ENCODE measurements around the gene HDAC4.
"Not testable (repeated sequence)": the region's sequence is repeated elsewhere in the genome, so short reads cannot be mapped to it uniquely, and the experiment has no call there.

HDAC4 gene

DNA sequence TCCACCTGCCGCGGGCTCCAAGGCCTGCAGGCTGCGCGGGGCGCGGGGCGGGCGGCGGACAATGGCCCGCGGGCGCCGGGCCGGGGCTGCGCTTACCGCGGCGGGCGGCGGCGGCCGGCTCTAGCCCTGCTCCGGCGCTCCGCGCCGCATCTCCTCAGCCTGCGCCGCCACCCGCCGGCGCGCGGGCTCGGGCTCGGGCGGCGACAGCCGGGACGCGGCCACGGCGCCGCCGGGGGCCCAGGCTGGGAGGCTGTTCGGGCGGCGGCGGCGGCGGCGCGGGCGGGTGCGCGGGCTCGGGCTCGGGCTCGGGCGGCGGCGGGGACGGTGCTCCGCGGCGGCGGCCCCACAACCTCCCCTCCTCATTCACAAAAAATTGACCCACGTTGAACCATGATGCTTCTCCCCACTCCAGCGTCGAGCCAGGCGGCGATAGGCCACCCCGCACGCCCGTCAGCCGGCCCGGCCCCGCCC lies at the start of gene HDAC4:
TSS of gene HDAC4 (minus strand) at position 425 of the 471 bp plus-strand sequence. CDS start 48,321 bp downstream, outside the sequence.
- no peak for DNase-seq (ENCODE audit: low read depth)

- DNase-seq (ENCODE audit: low read depth) = not testable (repeated sequence)
Measured at GRCh38 chr2:239449468-239449867, 48.6 kb upstream of the HDAC4 start.

GRCh38 chr2:239445771-239446524 lies 45.1 kb upstream of the HDAC4 start:
- DNase-seq (ENCODE audit: low read depth) = no peak

GRCh38 chr2:239444626-239445577 lies 44.1 kb upstream of the HDAC4 start:
- DNase-seq (ENCODE audit: low read depth) = no peak

DNA sequence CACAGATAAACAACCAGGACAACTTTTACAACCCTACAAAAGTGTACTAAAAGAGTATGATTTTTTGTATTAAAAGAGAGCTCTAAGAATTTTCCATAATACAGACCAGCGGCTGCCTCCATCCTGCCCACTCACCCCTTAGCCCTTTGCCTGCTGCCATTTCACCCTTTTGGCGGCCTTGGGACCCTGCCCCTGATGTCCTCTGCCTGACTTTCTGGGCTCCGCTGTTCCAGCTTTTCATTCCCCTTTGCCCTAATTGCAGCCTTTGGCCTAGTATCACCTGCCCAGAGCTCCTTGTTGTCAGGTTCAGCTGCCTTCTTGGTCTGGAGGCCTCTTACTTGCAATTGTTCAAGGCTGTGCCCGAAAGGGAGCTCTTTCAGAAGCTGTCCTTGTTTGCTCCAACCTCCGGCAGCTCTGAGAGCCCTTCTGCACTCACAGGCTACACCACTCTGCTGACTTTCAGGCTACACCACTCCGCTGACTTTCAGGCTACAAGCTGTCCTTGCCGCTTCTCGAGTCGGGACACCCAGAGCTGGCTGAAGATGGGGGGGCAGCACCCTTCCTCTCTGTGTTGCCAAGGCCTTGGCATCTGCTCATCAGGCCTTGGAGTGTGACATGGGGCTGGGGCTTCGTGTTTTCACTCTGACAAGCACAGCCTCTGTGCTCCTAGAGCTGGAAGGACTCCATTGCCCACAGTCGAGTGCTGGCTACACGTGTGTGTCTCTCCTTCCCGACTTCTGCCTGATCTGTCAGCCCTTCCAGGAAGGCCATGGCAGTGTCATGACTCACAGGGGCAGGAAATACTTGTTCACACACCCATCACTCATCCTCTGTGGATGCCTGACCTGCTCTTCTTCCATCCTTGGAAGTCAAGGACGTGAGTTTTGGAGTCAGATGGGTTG lies 43.1 kb upstream of the HDAC4 start:
- no peak for DNase-seq (ENCODE audit: low read depth)

DNA sequence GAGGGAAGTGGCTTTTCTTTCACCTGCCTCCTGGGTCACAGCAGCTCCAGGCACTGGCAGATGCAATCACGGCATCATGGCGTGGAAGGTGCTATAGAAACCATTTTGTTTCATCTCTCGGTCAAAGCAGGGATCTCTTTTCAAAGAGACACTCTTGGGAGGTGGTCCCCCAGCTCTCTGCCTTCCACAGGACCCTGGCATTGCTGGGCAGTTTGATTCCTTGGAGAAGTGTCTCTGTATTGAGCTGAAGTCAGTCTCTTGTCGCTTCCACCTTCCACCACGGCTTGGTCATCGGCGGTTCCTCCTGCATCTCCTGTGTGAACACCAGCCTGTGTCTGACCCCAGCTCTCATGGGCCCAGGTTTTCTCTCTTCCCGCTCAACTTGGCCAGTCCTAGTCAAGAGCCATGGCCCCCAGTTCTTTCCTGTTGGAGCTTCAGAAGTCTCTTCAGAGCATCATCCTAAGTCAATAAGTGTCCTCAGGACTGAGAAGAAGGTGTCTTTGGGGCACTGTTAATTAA lies 42.3 kb upstream of the HDAC4 start:
- DNase-seq (ENCODE audit: low read depth) = no peak

GRCh38 chr2:239442192-239442591 lies 41.4 kb upstream of the HDAC4 start:
- DNase-seq (ENCODE audit: low read depth) = no peak

GRCh38 chr2:239441261-239442078 lies 40.6 kb upstream of the HDAC4 start:
- no peak for DNase-seq (ENCODE audit: low read depth)

DNA sequence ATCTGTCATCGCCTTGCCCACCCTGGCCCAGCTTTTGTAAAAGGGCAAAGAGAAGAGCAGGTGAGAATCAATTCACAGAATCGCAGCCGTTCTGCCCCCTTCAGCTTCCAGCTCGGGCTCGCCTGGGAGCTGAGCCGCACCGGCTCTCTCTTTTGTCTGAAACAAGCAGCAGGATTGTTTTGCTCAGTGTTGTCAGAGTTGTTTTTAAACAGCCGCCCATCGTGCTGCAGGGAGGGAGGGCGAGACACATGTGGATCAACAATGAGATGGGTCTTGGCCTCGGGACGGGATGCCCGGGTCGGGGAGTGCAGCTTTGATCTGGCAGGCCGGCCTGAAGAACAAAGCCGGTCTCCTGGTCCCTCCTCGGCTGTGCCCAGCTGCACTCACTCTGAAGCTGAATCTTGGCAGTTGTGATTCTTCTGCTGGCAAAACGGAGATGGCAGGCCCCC lies 39.7 kb upstream of the HDAC4 start:
- DNase-seq (ENCODE audit: low read depth) = no peak

GRCh38 chr2:239439754-239440315 lies 39.0 kb upstream of the HDAC4 start:
- no peak for DNase-seq (ENCODE audit: low read depth)

GRCh38 chr2:239438995-239439753 lies 38.4 kb upstream of the HDAC4 start:
- DNase-seq (ENCODE audit: low read depth) = no peak

DNA sequence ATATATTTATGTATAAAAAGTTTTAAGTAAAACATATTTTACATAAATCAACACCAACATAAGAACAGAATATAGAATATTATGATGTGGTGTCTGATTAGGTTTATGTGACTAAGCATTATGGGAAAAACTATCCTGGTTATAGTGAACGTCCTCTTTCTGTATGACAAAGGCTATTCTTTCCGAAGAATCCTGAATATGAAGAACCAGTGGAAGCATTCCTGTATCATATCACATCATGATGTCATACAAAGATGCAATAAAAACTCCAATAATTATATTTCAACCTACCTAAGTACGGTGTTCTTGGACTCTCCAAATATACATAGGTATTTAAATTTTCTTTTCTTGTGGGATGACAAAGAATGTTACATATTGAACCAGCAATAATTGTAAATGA lies 37.5 kb upstream of the HDAC4 start:
- DNase-seq (ENCODE audit: low read depth) = no peak

DNA sequence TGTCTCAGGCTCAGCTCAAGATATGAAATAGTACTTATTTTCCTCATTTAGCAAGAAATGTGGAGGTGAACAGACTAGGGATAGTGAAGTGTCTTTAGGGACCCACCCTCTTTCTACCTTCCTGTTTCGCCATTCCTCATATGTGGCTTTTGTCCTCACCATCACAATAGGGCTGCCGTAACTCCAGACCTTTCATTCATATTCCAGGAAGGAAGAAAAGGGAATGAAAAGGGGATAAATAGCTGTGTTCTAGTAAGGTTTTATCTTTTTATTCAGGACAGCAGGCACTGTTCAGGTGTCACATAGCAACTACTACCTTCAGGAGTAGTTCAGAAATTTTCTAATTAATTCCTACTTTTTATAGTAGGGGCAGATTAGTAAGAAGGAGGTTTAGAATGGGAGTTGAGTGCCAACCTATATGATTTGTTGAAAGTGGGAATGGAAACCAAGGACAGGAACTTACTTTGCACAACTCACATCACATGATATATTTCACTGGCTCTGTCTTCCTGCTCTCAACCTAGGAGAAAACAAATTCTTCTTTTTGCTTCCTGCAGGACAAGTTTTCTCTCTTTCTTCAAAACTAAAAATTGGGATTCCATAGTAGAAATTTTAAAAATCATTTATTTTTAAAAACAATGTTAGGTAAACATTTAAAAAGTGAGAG lies 36.0 kb upstream of the HDAC4 start:
- no peak for DNase-seq (ENCODE audit: low read depth)

DNA sequence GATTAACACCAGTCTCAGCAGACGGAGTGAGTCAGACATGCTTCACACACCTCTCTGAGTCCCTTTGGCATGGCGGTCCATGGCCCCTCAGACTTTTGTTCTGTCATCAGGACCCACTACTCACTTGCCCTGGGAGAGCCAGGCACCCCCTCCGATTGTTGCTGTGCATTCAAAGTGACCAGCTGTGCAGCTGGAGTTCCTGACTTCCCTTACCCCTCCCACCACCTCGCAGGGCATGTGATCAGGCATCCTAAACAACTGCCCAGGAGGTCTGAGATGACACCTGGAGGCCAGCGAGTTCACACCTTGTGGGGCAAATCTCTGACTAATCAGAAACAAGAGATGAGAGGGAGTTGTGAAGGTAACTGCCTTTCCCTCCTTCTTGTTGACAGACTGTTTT lies 35.3 kb upstream of the HDAC4 start:
- no peak for DNase-seq (ENCODE audit: low read depth)

- DNase-seq (ENCODE audit: low read depth) = no peak
Measured at GRCh38 chr2:239433777-239434403, 33.1 kb upstream of the HDAC4 start.

DNA sequence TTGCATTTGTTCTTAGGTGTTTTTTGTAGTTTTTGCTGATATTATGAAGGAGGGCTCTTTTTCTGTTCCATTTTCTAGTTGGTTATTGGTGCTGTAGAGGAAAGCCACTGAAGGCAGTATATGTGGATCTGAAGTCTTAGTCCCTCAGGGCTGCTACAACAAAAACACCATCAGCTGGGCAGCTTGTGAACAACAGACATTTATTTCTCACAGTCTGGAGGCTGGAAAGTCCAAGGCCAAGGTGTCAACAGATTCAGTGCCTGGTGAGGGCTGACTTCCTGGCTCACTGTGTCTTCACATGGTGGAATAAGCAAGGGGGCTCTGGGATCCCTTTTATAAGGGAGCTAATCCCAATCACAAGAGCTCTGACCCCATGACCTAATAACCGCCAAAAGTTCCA lies 31.4 kb upstream of the HDAC4 start:
- DNase-seq (ENCODE audit: low read depth) = no peak

DNA sequence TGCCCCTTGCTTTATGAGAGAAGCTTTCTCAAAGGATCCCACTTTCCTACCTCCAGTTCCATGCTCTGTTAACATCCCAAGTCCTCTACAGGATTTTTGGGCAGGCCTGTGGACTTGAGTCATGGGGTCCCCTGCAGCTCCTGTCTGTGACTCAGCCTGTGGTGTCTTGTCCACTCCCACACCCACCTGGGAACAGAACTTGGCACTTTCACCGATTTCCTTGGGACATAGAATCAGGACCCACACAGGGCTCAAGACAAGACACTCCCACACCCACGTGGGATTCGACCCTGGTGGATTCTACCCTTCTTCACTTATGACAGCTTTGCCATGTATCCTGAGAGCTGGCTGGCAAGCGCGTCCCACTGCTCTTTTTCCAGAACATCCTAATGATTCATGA lies 30.7 kb upstream of the HDAC4 start:
- DNase-seq (ENCODE audit: low read depth) = no peak
